Osteoblast (primary cell): Measurements from ENCODE around the gene MYG1. TPM values are rescaled to one million over a fixed set of nuclear protein-coding genes. Genes with fewer than 3 reads are reported as not detected.

Source experiments
- DNase-seq: peaks from one replicate; pipeline ENCODE4 v3.0.0; 2011; ENCODE audit warnings: low spot score, mixed read lengths; ENCODE audit not compliant: insufficient read length; ENCODE audit errors: missing footprints
- H2AFZ ChIP-seq: 2 replicates; pipeline ENCODE4 v1.6.0; 2011; ENCODE audit warnings: mild to moderate bottlenecking, low read length
- H3K27ac ChIP-seq: 2 replicates; pipeline ENCODE4 v1.5.1; 2011; ENCODE audit warnings: mild to moderate bottlenecking, low read depth, low read length, moderate library complexity
- H3K27me3 ChIP-seq: 2 replicates; pipeline ENCODE4 v1.6.0; 2012; ENCODE audit warnings: mild to moderate bottlenecking, control low read depth, inconsistent platforms, low read length, moderate library complexity; ENCODE audit not compliant: insufficient read depth
- H3K36me3 ChIP-seq: 2 replicates; pipeline ENCODE4 v1.5.1; 2011; ENCODE audit warnings: mild to moderate bottlenecking, low read length, control low read depth, moderate library complexity; ENCODE audit not compliant: insufficient read depth
- H3K4me1 ChIP-seq: 2 replicates; pipeline ENCODE4 v1.5.1; 2011; ENCODE audit warnings: mild to moderate bottlenecking, low read length, control low read depth, moderate library complexity; ENCODE audit not compliant: insufficient read depth
- H3K4me2 ChIP-seq: 2 replicates; pipeline ENCODE4 v1.6.0; 2011; ENCODE audit warnings: mild to moderate bottlenecking, low read length; ENCODE audit not compliant: insufficient read depth
- H3K4me3 ChIP-seq: fragments of 200-600 bp; sonication (generic); 3 replicates; pipeline ENCODE4 v1.5.1; 2012; ENCODE audit warnings: mild to moderate bottlenecking, low read length, inconsistent platforms; ENCODE audit not compliant: insufficient read depth
- H3K79me2 ChIP-seq: 2 replicates; pipeline ENCODE4 v1.6.0; 2012; ENCODE audit warnings: mild to moderate bottlenecking, low read length, control low read depth, inconsistent platforms; ENCODE audit not compliant: insufficient read depth
- H3K9me3 ChIP-seq: 2 replicates; pipeline ENCODE4 v1.5.1; 2011; ENCODE audit warnings: low read depth, low read length, control low read depth
- H4K20me1 ChIP-seq: 2 replicates; pipeline ENCODE4 v1.6.0; 2012; ENCODE audit warnings: mild to moderate bottlenecking, low read length, control low read depth; ENCODE audit not compliant: insufficient read depth
- CTCF ChIP-seq: IDR thresholded peaks from 2 replicates; pipeline ENCODE4 v1.5.1; 2011; ENCODE audit warnings: mild to moderate bottlenecking, low read depth, low read length, moderate library complexity; ENCODE audit errors: extremely low read depth
- total RNA-seq: library from RNA; depleted of rRNA; stranded (reverse); fragments of >200 nt; gene quantifications from 2 replicates; pipeline ENCODE4 v1.2.3, GENCODE V29; 2012

Gene MYG1
- total RNA-seq, 1 donor: 32.9 TPM

- H3K27me3 ChIP-seq: no peaks in the 10 kb centered on the region
- H3K79me2 ChIP-seq: peaks cover 7% of the 10 kb centered on the region
- no peaks in the 10 kb centered on the region for H4K20me1 ChIP-seq
- H3K4me2 ChIP-seq: peak overlapping the region; percentile 71
- H3K27ac ChIP-seq: no peak overlapping the region
- peak; percentile 99 for DNase-seq
- H3K4me1 ChIP-seq: peaks cover 21% of the 10 kb centered on the region
- no peaks in the 10 kb centered on the region for H3K9me3 ChIP-seq
- peak overlapping the region; percentile 85 for H2AFZ ChIP-seq
- TF ChIP-seq CTCF: peak; percentile 68
- H3K36me3 ChIP-seq: no peaks in the 10 kb centered on the region
- peak overlapping the region; percentile 80 for H3K4me3 ChIP-seq
Observed at GRCh38 chr12:53324779-53325510, 25.4 kb downstream of the MYG1 start.

GRCh38 chr12:53325511-53326061 lies 26.1 kb downstream of the MYG1 start:
- Histone ChIP-seq H3K36me3 (no peaks in the 10 kb centered on the region), H3K4me1 (peaks cover 16% of the 10 kb centered on the region), H3K9me3 (no peaks in the 10 kb centered on the region), H2AFZ (peak overlapping the region; percentile 0), H4K20me1 (no peaks in the 10 kb centered on the region), H3K4me2 (peak overlapping the region; percentile 71), H3K79me2 (peaks cover under 1% of the 10 kb centered on the region), H3K27ac (no peak overlapping the region), H3K27me3 (peaks cover 3% of the 10 kb centered on the region), H3K4me3 (peak overlapping the region; percentile 80)
- TF ChIP-seq CTCF: no peak
- peak; percentile 81 for DNase-seq

- H3K4me2 ChIP-seq: no peak overlapping the region
- no peaks in the 10 kb centered on the region for H4K20me1 ChIP-seq
- no peak overlapping the region for H3K4me3 ChIP-seq
Observed at GRCh38 chr12:53326460-53327185, 27.1 kb downstream of the MYG1 start.

More at GRCh38 chr12:53326460-53327185, 27.1 kb downstream of the MYG1 start:
- TF ChIP-seq CTCF: no peak
- H3K27ac ChIP-seq: no peak overlapping the region
- H3K36me3 ChIP-seq: no peaks in the 10 kb centered on the region
- no peaks in the 10 kb centered on the region for H3K79me2 ChIP-seq
- peak; percentile 57 for DNase-seq
- H3K4me1 ChIP-seq: peaks cover 11% of the 10 kb centered on the region
- no peak overlapping the region for H2AFZ ChIP-seq
- H3K9me3 ChIP-seq: no peaks in the 10 kb centered on the region
- peaks cover 6% of the 10 kb centered on the region for H3K27me3 ChIP-seq
